Esophagus muscularis mucosa (tissue), 4 donors: Measurements from ENCODE around the gene CEP192.

Source experiments
- EP300 ChIP-seq: sonication (generic); formaldehyde crosslinking; IDR thresholded peaks from one replicate; pipeline ENCODE4 v1.6.1; 2017; ENCODE audit warnings: antibody characterized with exemption
- POLR2A ChIP-seq: fragments of 450-650 bp; IDR thresholded peaks from one replicate; pipeline ENCODE4 v1.6.1; 2017; ENCODE audit warnings: antibody characterized with exemption, moderate library complexity, mild to moderate bottlenecking, low read depth
- POLR2AphosphoS5 ChIP-seq, 2 donors: sonication (generic); formaldehyde crosslinking; IDR thresholded peaks; one replicate each; pipeline ENCODE4 v1.6.1; 2017; ENCODE audit warnings: antibody characterized with exemption in 2 of 2
- TF ChIP-seq, protein P1 (sequence below), 3 experiments: fragments of 200-600 bp in 2 of 3; fragments of 450-650 bp in 1 of 3; sonication (generic) in 2 of 3; IDR thresholded peaks; one replicate each; pipeline ENCODE4 v1.5.1; 2017 to 2019; ENCODE audit warnings: antibody characterized with exemption in 3 of 3, mild to moderate bottlenecking in 2 of 3, moderate library complexity in 1 of 3

DNA sequence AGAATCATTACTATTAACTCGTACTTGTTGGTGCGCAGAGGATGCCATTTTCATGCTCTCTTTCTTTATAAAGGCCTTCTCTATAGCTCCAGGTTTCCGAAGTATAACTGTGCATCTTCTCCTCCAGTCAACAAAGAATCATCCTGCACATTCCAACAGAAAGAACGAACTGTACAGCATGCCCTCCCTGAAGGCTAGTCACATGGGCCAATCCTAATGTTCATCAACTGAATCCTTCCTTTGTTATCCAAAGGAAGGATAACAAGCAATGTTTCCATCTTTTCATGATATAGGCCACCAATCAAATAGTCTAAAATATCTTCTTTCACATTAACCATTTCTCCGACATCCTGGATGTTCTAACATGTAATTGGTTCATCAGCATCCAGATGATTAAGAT is 160.5 kb downstream of the CEP192 start:
- TF ChIP-seq, protein P1, sequence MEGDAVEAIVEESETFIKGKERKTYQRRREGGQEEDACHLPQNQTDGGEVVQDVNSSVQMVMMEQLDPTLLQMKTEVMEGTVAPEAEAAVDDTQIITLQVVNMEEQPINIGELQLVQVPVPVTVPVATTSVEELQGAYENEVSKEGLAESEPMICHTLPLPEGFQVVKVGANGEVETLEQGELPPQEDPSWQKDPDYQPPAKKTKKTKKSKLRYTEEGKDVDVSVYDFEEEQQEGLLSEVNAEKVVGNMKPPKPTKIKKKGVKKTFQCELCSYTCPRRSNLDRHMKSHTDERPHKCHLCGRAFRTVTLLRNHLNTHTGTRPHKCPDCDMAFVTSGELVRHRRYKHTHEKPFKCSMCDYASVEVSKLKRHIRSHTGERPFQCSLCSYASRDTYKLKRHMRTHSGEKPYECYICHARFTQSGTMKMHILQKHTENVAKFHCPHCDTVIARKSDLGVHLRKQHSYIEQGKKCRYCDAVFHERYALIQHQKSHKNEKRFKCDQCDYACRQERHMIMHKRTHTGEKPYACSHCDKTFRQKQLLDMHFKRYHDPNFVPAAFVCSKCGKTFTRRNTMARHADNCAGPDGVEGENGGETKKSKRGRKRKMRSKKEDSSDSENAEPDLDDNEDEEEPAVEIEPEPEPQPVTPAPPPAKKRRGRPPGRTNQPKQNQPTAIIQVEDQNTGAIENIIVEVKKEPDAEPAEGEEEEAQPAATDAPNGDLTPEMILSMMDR (IDR thresholded peaks at IDR 0.05), result no peak
- TF ChIP-seq POLR2A (no peak), POLR2AphosphoS5 (IDR thresholded peaks at IDR 0.05) (no peak), EP300 (no peak)
